ENCODE measurements around the gene DXO.
"Not testable (repeated sequence)": the region's sequence is repeated elsewhere in the genome, so short reads cannot be mapped to it uniquely, and the experiment has no call there.

DXO gene

DNA sequence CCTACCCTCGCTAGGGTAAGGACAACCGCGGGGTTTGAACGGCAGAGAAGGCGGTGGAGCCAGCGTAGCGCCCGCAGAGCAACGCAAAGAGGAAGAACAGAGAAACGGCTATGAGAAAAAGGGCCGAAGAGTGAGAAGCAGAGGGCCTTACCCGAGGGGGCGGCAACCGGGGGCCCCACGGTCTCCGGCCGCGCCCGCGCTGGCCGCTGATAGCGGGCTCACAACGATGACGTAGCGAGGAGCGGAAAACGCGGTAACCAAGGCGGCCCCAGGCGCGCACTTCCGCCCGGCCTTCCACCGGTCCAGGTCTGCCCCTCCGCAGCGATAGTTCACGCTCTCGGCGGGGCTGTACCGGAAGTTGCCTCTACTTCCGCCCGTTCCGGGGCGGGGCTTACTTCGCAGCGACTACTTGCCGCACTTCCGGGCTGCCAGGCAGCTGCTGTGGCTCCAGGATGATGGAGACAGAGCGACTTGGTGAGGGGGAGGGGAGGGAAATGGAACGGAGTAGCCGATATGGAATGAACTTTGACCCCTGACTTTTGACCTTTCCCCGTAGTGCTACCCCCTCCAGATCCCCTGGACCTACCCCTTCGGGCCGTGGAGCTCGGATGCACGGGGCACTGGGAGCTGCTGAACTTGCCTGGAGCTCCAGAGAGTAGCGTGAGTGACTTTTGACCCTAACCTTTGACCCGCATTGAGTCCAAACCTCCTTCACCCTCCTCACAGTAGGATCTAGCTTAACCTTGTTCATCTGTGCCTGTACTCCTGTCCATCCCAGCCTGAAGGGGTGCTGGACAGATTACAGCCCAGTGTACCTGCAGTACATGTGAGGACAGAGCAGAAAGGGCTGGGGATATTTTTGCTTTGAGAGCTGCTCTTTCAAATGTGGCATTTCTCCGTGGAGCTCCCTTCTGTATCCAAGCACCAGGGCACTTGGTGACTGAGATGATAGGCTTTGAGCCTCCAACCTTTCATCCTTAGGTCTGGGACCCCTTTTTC lies 12.9 kb downstream of the DXO start, which contains the start of the genes NELFE and SKIC2:
Gene NELFE, minus strand, starts transcription at position 231 of the 999 bp plus-strand sequence. CDS start 525 bp downstream, outside the sequence.
Gene SKIC2, plus strand, starts transcription at position 435 of the 999 bp plus-strand sequence. Its CDS starts 18 bp downstream, at position 453.
- DNase-seq (ENCODE audit: low read depth in 2 of 2) = peak; percentile 97 to 98

DNA sequence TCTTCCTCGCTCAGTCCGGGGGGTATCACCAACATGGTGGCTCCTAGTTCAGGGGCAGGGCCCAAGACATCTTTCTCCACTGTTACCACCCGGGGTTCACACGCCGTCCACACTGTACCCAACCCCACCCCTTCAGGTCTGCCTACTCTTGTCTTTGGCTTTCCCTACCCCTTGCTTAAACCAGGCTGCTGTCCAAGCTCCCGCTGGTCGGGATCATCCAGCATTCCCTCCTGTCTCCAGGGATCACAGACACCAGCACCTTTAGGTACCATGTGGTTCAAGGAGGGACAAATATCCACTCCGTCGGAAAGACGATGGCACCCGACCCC lies 13.6 kb downstream of the DXO start:
- DNase-seq (ENCODE audit: low read depth in 2 of 2) = no peak

DNA sequence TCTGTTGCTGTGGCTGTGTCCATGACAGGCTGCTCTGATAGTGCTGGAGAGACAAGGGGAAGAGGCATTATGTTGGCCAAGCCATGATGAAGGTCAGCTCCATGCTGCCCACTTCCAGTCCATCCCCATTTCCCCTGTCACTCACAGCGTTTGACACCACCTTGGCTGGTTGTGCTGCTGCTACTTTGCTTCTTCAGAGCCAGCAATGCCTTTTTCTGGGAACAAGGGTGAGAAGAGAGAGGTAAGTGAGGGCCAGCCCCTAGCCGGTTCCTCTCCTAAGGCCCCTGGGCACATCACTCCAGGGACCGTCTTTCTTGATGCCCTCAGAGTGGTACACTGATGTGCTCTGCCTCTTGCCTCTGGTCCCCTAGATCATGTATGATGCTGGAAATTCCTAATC lies 15.1 kb downstream of the DXO start:
- DNase-seq (ENCODE audit: low read depth in 2 of 2) = no peak

DNA sequence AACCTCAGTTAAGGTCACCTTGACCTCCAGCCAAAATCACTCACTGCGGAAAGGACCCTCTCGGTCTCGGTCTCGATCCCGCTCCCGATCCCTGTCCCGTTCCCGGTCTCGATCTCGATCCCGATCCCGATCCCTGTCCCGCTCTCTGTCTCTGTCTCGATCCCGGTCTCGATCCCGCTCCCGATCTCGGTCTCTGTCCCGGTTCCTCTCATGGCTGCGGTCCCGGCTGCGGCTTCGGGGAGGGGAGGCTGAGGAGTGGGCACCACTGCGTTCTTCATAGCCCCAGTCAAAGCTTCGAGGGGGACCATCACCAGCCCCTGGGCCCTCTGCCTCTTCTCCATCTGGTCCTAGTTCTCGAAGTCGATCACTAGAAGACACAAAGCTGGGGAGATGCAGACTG lies 17.4 kb downstream of the DXO start:
- DNase-seq (ENCODE audit: low read depth in 2 of 2) = no peak

DNA sequence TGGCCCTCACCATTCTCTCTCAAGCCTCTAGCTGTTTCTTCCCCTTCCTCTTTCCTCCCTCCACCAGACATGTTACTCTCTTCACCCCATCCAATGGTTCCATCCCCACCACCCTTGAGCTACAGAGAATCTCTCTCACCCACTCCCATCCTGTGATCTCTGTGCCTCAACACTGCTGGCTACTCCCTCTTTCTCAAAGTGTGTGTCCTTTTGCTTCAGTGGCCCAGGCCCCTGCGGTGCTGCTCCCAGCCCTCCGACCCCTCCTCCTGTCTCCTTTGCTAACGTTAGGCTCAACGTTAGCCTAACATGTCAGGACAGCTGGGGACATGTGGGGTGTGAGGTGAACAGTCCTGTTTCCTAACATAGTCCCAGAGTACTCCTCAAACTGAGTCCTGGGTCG lies 19.0 kb downstream of the DXO start:
- no peak for DNase-seq (ENCODE audit: low read depth in 2 of 2)

DNA sequence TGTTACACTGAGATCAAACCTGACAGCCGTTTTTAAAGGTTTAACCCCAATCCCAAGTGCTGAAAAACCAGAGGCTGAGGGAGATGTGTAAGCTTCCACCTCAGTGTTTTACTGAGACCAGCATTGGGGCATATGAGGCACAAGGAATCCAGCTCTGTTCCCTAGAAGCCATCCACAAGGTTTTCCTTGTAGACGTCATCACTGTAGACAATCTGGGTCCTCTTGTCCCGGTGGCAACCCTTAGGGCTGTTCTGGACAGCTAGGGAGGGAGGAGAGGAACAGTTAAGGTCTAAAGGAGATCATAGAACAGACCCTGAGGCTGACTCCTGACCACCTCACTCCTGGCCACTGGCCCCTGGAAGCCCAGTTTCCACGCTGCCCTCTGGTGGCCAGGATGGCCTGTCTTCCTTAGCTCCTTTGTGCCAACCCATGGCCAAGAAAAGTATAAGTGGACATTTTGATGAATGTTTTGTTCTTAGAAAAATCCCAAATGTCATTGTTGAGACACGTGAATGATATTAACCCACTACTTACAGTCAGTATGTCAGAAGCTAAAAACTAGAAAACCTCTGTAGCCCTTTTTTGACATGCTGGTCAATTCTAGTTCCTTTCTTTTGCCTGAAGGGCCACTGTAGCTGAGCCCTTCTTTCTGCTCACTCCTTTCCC lies 19.7 kb downstream of the DXO start:
- no peak for DNase-seq (ENCODE audit: low read depth in 2 of 2)

DNA sequence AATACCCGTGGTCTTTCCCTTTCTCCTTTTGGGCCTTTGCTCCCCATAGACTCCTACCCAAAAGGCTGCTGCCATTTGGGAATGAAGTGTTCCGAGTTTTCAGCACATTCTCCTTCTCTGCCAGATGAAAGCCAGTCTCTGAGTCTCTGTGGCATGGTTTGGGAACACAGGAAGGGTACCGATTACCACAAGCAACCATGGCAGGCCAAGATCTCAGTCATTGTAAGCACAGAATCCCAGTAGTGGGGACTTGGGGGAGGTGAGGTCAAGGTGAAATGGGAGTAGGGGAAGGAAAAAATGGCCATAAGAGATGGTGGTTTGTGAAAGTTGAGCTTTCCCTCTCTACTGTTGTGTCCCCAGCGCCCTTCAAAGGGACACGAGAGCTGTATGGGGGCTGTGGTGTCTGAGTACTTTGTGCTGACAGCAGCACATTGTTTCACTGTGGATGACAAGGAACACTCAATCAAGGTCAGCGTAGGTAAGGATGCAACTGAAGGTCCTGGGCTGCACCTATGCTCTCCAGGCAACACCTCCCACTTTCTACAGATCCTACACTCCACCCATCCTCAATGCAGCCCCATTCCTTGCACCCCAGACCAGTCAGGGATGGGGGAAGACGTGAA lies 21.9 kb downstream of the DXO start:
- DNase-seq (ENCODE audit: low read depth in 2 of 2) = no peak

DNA sequence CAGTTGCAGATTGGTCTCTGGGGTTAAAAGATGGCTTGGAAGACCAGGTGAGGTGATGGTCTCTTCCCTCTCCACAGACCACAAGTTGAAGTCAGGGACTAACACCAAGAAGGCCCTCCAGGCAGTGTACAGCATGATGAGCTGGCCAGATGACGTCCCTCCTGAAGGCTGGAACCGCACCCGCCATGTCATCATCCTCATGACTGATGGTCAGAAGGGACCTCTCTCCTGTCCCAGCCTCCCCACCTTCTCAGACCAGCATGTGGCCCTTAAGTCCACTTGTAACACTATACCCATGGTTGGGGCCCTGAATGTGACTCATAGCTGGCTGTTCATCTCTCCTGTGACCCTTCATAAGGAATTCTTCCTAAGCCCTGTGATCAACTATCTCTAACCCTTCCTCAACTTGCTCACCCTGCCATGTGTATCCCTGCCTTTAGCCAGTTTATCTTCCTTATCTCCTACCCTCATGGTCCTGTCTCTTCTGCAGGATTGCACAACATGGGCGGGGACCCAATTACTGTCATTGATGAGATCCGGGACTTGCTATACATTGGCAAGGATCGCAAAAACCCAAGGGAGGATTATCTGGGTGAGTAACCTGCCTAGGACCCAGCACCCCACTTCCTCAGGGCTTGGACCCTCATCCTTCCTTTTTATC lies 23.1 kb downstream of the DXO start:
- DNase-seq (ENCODE audit: low read depth in 2 of 2) = no peak

DNA sequence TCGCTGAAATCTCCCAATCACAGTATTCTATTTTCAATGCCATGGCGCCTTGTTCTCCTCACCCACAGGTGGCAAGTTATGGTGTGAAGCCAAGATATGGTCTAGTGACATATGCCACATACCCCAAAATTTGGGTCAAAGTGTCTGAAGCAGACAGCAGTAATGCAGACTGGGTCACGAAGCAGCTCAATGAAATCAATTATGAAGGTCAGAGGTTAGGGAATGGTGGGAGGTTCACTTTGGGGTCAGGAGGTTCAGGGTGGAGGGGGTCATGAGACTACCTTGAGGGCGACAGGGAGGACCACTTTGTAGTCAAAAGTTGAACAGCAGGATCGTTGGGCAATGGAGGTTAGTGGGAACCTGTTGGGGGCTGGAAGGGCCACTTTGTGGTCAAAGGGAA lies 23.6 kb downstream of the DXO start:
- DNase-seq (ENCODE audit: low read depth in 2 of 2) = no peak

DNA sequence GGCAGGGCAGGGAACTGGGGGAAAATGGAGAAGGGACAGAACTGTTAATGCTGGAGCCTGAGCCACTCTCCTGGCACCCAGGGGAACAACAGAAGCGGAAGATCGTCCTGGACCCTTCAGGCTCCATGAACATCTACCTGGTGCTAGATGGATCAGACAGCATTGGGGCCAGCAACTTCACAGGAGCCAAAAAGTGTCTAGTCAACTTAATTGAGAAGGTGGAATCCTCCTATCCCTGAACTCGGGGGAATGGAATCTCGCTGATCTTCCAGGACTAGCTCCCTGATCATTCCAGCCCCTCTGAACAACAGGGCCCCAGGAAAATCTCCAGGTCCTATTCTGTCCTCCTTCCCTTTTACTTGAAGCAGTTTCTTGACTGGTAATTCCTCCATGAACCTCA lies 24.1 kb downstream of the DXO start:
- DNase-seq (ENCODE audit: low read depth in 2 of 2) = no peak

DNA sequence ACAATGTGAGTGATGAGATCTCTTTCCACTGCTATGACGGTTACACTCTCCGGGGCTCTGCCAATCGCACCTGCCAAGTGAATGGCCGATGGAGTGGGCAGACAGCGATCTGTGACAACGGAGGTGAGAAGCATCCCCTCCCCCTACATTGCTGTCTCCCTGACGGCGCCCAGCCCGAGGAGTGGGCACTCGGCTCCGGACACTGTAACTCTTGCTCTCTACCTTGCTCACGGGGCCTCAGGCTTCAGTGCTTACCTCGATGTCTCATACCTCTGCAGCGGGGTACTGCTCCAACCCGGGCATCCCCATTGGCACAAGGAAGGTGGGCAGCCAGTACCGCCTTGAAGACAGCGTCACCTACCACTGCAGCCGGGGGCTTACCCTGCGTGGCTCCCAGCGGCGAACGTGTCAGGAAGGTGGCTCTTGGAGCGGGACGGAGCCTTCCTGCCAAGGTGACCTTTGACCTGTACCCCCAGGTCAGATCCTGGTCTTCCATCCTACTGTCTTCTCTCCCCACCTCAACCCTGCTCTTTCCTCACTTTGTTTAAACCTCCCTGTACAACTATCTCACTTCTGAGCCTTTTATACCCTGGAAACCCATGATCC lies 24.8 kb downstream of the DXO start:
- no peak for DNase-seq (ENCODE audit: low read depth in 2 of 2)

DNA sequence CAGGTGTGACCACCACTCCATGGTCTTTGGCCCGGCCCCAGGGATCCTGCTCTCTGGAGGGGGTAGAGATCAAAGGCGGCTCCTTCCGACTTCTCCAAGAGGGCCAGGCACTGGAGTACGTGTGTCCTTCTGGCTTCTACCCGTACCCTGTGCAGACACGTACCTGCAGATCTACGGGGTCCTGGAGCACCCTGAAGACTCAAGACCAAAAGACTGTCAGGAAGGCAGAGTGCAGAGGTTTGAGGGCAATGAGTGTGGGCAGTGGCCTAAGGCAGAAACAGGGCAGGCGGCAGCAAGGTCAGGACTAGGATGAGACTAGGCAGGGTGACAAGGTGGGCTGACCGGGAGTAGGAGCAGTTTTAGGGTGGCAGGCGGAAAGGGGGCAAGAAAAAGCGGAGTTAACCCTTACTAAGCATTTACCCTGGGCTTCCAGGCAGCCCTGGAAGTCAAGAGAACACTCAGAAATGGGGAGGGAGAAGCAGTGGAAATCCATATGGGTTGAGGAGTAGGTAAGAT lies 25.5 kb downstream of the DXO start:
- DNase-seq (ENCODE audit: low read depth in 2 of 2) = no peak

DNA sequence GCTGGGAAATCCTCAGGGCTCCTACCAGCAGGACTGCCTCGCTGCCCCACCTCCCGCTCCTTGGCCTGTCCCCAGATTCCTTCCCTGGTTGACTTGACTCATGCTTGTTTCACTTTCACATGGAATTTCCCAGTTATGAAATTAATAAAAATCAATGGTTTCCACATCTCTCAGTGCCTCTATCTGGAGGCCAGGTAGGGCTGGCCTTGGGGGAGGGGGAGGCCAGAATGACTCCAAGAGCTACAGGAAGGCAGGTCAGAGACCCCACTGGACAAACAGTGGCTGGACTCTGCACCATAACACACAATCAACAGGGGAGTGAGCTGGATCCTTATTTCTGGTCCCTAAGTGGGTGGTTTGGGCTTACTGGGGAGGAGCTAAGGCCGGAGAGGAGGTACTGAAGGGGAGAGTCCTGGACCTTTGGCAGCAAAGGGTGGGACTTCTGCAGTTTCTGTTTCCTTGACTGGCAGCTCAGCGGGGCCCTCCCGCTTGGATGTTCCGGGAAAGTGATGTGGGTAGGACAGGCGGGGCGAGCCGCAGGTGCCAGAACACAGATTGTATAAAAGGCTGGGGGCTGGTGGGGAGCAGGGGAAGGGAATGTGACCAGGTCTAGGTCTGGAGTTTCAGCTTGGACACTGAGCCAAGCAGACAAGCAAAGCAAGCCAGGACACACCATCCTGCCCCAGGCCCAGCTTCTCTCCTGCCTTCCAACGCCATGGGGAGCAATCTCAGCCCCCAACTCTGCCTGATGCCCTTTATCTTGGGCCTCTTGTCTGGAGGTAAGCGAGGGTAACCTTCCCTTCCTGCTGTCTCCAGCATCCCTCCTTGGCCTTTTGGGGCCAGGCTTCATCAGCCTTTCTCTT lies 26.2 kb downstream of the DXO start, which contains the start of gene CFB:
Gene CFB, plus strand, starts transcription at position 589 of the 863 bp plus-strand sequence. Its CDS starts 127 bp downstream, at position 716.
- no peak for DNase-seq (ENCODE audit: low read depth in 2 of 2)

DNA sequence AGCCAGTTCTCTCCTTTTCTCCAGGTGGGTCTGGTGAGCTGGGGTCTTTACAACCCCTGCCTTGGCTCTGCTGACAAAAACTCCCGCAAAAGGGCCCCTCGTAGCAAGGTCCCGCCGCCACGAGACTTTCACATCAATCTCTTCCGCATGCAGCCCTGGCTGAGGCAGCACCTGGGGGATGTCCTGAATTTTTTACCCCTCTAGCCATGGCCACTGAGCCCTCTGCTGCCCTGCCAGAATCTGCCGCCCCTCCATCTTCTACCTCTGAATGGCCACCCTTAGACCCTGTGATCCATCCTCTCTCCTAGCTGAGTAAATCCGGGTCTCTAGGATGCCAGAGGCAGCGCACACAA lies 26.8 kb downstream of the DXO start:
- DNase-seq (ENCODE audit: low read depth in 2 of 2) = no peak

DNA sequence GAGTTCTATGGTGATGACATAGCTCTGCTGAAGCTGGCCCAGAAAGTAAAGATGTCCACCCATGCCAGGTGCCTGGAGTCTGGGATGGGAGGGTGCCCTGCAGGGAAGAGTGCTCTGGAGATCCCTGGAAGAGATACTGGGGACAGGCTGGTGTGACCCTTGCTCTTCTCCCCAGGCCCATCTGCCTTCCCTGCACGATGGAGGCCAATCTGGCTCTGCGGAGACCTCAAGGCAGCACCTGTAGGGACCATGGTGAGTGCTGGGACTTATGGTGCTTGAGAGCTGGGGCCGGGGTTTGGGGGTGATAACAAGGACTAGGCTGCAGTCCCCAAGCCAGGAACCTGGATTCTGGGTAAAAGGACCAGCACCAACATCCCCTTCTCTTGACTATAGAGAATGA lies 28.2 kb downstream of the DXO start:
- DNase-seq (ENCODE audit: low read depth in 2 of 2) = no peak

DNA sequence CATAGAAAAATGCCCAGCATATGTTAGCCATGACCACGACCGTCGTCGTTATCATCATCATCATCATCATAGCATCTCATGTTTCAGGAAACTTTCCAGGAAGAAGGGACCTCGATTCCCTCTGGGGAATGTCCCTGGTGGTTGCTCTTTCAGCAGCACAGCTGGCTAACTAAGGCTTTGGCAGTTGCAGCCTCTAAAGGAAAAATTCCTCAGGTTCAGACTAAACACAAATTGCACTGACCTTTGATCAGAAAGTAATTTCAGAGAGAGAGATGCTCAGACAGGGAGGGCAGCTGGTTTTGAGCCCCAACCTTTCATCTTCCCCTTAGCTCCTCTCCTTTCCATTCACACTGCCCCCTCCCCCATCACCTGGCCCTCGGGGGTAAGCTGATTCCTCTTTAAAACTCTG lies 31.7 kb downstream of the DXO start:
- DNase-seq (ENCODE audit: low read depth in 2 of 2) = no peak

DNA sequence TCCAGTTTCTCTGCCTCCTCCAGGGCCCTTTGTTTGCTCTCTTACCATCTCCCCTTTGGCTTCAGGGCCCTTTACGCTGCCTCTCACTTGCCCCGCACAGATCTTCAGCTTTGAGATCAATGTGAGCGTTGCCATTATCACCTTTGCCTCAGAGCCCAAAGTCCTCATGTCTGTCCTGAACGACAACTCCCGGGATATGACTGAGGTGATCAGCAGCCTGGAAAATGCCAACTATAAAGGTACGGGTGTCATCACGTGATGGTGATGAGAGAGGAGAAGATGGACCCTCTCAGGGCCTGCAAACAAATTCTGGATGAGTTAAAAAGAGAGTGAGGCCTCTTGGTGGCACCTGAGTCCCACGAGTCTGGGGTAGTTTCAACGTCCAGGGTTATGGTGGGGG lies 36.1 kb downstream of the DXO start:
- no peak for DNase-seq (ENCODE audit: low read depth in 2 of 2)

DNA sequence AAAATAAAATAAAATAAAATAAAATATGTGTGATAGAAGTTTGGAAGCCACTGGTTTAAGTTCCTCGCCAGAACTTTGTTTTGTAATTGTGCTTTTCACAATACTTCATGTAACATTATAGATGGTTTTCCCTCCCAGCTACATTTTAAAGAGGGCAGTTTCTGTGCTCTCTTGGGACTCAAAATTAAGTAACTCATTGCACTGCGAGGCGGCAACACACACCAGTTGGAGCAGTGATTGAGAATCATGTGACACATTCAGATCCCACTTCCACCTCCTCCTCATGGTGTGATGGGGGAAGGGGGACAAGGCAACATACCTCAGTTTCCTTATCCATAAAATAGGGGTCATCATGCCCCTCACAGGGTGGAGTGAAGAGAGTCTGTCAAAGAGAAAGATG lies 36.9 kb downstream of the DXO start:
- DNase-seq (ENCODE audit: low read depth in 2 of 2) = no peak

DNA sequence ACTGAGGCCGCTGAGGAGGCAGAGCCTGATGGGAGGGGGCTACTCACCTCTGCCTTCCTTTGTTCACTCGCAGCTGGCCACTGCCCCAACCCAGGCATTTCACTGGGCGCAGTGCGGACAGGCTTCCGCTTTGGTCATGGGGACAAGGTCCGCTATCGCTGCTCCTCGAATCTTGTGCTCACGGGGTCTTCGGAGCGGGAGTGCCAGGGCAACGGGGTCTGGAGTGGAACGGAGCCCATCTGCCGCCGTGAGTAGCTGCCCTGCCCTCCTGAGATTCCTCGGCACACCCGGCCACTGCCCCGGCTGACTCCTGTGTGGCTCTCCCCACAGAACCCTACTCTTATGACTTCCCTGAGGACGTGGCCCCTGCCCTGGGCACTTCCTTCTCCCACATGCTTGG lies 38.4 kb downstream of the DXO start:
- DNase-seq (ENCODE audit: low read depth in 2 of 2) = no peak

DNA sequence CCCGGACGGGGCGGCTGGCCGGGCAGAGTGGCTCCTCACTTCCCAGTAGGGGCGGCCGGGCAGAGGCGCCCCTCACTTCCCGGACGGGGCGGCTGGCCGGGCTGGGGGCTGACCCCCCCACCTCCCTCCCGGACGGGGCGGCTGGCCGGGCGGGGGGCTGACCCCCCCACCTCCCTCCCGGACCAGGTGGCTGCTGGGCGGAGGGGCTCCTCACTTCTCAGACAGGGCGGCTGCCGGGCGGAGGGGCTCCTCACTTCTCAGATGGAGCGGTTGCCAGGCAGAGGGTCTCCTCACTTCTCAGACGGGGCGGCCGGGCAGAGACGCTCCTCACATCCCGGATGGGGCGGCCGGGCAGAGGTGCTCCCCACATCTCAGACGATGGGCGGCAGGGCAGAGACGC lies 39.8 kb downstream of the DXO start:
- DNase-seq (ENCODE audit: low read depth in 2 of 2) = not testable (repeated sequence)

Data from stimulated activated CD8-positive, alpha-beta memory T cell treated with anti-CD3 and anti-CD28 coated beads, Interleukin-2, amount 100 ng/mL, for 1 hour (primary cell).